ENCODE results near the gene ZNF780A. TPM values are rescaled to one million over a fixed set of nuclear protein-coding genes. Genes with fewer than 3 reads are reported as not detected.

The ZNF780A gene
- total and polyA plus RNA-seq, 2 of the 13 experiments (the other 11 are each of a cell fraction or from before 2014, with no cell fraction given) = 13.5 to 22.7 TPM

GRCh38 chr19:40055049-40055448, 35.7 kb downstream of the ZNF780A start:
- H3K9me3 ChIP-seq (ENCODE audit: low read length) = peaks cover 17% of the 10 kb centered on the region
- no peak overlapping the region for H2AFZ ChIP-seq (ENCODE audit: low read length)
- in situ Hi-C loops (cut with HindIII; ENCODE audit: extremely low pct_ligation_motif_present, low pct_unique_long_range_greater_than_20kb) = no loop called here
- TF ChIP-seq ATF7 (IDR thresholded peaks at IDR 0.05) (no peak), ATF7 (CRISPR knock-in tag; IDR thresholded peaks at IDR 0.05) (no peak), JARID2 (CRISPR knock-in tag; IDR thresholded peaks at IDR 0.05; ENCODE audit: insufficient replicate concordance) (no peak), ZNF362 (CRISPR knock-in tag; IDR thresholded peaks at IDR 0.05; ENCODE audit: borderline replicate concordance) (no peak), KDM5A (IDR thresholded peaks at IDR 0.05; ENCODE audit: borderline replicate concordance, low read length) (no peak), GTF3A (CRISPR knock-in tag; conservative IDR thresholded peaks at IDR 0.05) (no peak), ISX (CRISPR knock-in tag; conservative IDR thresholded peaks at IDR 0.05) (no peak), TAF1 (CRISPR knock-in tag; IDR thresholded peaks at IDR 0.05) (no peak), POGK (CRISPR knock-in tag; conservative IDR thresholded peaks at IDR 0.05) (no peak), ZNF407 (CRISPR knock-in tag; IDR thresholded peaks at IDR 0.05; ENCODE audit: not compliant biosample characterization) (no peak), GABPB1 (CRISPR knock-in tag; IDR thresholded peaks at IDR 0.05) (no peak)

More at GRCh38 chr19:40055049-40055448, 35.7 kb downstream of the ZNF780A start:
- peaks cover 58% of the 10 kb centered on the region for H3K79me2 ChIP-seq (ENCODE audit: insufficient read depth, low read length)
- H3K4me1 ChIP-seq (ENCODE audit: insufficient read depth, low read length) = peaks cover 43% of the 10 kb centered on the region
- peak overlapping the region; percentile 85 for H3K9ac ChIP-seq (ENCODE audit: insufficient read depth, low read depth, low read length)
- peak overlapping the region; percentile 79 for H3K4me2 ChIP-seq (ENCODE audit: low read depth, low read length)
- no TSS peak for BruUV-seq (replicated peaks)
- ATAC-seq (no peak), DNase-seq (ENCODE audit: low spot score) (no peak), FAIRE-seq (no peak)
- H3K27ac ChIP-seq (ENCODE audit: extremely low read length, insufficient read depth, low read length) = peak overlapping the region; percentile 65
- H3K4me3 ChIP-seq (replicated peaks in 1 of 3; ENCODE audit: insufficient read depth in 1 of 3, low read depth in 2 of 3, low read length in 3 of 3) = peak overlapping the region; percentile 80 to 90 (median 84)
- ChIA-PET POLR2A (interaction anchor here (0.9 to 3.2 kb wide), 3 partner anchors 30 to 84 kb away, joined by 4 to 15 read pairs (median 4); partner anchors contain the start of genes PSMC4 and ZNF780A), CTCF (ENCODE audit: low intra/inter-chr PET ratio, low total read pairs) (no interaction called here)
- peaks cover 2 to 4% of the 10 kb centered on the region in 2 experiments; a peak in 2 of 5 replicates for H3K36me3 ChIP-seq (replicated peaks in 1 of 2; ENCODE audit: control insufficient read depth in 1 of 2, insufficient read depth in 2 of 2, low read length in 2 of 2)
- H3K27me3 ChIP-seq (ENCODE audit: control insufficient read depth in 1 of 2, insufficient read depth in 2 of 2, low read length in 2 of 2) = no peaks in the 10 kb centered on the region; a peak in 1 of 5 replicates
- peaks cover 3% of the 10 kb centered on the region; the same call in 1 of the 2 replicates for H4K20me1 ChIP-seq (ENCODE audit: insufficient read depth, low read length)
- 34% methylated on average over 10 of the region's 10 CpGs for WGBS (ENCODE audit: low lambda C conversion rate)
- intact Hi-C loops (cut with micrococcal nuclease; ENCODE audit: unreplicated experiment) = loop anchor here (2.0 to 5.0 kb wide), 2 partner anchors 37 to 58 kb away; partner anchors contain the start of genes ZNF546 and ZNF780A
